Stimulated activated naive CD8-positive, alpha-beta T cell treated with anti-CD3 and anti-CD28 coated beads, Interleukin-15, Interleukin-2, amounts not matched to agents 100 ng/mL and 50 ng/mL, for 24 hours (primary cell): Measurements from ENCODE around the gene NMNAT3.

Experiments
- H3K27ac Mint-ChIP-seq: one replicate; pipeline ENCODE4 v1.8.0; 2021; ENCODE audit warnings: mild to moderate bottlenecking, mixed read lengths
- H3K27me3 Mint-ChIP-seq: one replicate; pipeline ENCODE4 v1.8.0; 2021; ENCODE audit warnings: mixed read lengths
- H3K36me3 Mint-ChIP-seq: one replicate; pipeline ENCODE4 v1.8.0; 2021; ENCODE audit warnings: low read depth, mixed read lengths
- H3K4me1 Mint-ChIP-seq: one replicate; pipeline ENCODE4 v1.8.0; 2021; ENCODE audit warnings: low read depth, mixed read lengths
- H3K4me3 Mint-ChIP-seq: one replicate; pipeline ENCODE4 v1.8.0; 2021; ENCODE audit warnings: mild to moderate bottlenecking, mixed read lengths
- H3K9me3 Mint-ChIP-seq: one replicate; pipeline ENCODE4 v1.8.0; 2021; ENCODE audit warnings: mixed read lengths

NMNAT3 gene

DNA sequence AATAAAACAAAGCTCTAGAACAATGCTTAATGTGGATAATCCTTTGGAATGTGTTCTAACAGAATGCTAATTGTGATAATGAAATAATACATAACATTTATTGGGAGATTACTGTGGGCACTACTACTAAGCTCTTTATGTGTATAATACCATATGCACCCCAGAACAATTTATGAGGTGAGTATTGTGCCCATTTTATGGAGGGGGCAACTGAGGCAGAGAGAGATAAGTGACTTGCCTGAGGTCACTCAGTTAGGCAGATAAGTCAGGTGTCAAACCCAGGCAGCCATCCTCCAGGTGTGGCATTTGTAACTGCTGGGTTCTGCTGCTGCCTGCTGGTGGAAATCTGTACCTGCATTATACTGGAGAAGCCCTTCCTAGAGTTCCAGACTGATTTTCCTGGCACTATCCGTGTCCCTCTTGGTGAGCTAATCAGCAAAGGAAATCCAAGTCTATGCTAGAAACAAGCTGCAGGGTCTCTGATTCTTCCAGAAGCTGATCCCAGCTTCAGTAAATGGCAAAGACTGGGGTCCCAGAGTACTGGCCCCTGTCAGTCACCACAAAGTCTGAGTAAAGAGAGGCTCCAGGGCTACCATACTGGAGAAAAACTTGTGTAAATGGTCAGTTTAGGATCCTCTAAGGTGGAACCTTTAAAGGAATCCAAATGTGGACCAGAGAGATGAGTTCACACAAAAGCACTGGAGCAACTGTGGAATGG, 115.7 kb downstream of the NMNAT3 start:
- H3K9me3 Mint-ChIP-seq: no peaks in the 10 kb centered on the region
- H3K27me3 Mint-ChIP-seq: no peaks in the 10 kb centered on the region
- H3K27ac Mint-ChIP-seq: no peak overlapping the region
- no peak overlapping the region for H3K4me3 Mint-ChIP-seq
- no peaks in the 10 kb centered on the region for H3K4me1 Mint-ChIP-seq
- H3K36me3 Mint-ChIP-seq: no peaks in the 10 kb centered on the region

DNA sequence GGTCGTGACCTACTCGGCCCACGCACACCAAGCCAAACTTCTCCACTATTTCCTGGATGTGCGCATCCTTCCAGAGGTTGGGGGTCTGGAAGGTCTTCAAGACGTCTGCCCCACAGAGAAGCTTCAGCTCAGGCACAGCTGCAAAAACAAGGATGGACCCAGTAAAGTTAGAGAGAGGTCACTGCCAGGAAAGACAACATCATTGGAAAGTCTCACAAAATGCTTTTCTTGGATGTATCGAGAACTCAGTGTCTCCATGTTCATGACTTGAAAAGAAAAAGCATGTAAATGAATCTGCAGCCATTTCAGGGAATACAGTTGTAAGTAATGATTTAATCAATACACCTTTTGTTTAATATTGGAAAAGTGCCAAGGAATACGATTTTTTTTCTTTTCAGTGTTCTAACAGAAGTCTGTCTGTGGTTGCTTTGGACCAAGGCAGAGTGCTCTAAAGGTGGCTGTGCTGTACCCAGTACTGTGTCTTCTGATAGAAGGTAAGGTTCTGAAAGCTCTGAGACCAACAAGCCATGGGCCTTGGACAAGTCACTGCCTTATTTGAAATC, 116.4 kb downstream of the NMNAT3 start:
- H3K27me3 Mint-ChIP-seq: no peaks in the 10 kb centered on the region
- no peaks in the 10 kb centered on the region for H3K36me3 Mint-ChIP-seq
- no peaks in the 10 kb centered on the region for H3K9me3 Mint-ChIP-seq
- H3K4me3 Mint-ChIP-seq: no peak overlapping the region
- H3K4me1 Mint-ChIP-seq: no peaks in the 10 kb centered on the region
- no peak overlapping the region for H3K27ac Mint-ChIP-seq

DNA sequence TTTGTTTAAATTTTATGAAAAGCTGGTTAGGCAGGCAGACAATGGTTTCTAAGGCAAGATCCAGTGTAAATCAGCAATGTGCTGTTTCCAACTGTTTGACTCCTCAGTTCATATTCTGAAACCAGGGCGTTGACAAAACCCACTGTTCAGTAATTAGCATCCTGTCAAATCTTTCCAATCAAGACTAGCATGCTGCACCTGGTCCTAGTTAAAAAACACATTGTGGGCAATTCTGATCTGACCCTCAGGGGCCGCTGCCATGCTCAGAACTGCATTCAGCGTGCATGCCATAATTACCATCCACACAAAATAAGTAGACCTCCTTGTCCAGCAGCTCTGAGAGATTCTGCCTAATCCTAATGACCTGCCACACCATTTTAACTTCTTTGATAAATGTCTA, 117.4 kb downstream of the NMNAT3 start:
- Mint-ChIP-seq H3K36me3 (no peaks in the 10 kb centered on the region), H3K9me3 (no peaks in the 10 kb centered on the region), H3K4me3 (no peak overlapping the region), H3K4me1 (no peaks in the 10 kb centered on the region), H3K27me3 (no peaks in the 10 kb centered on the region), H3K27ac (no peak overlapping the region)

- no peaks in the 10 kb centered on the region for H3K4me1 Mint-ChIP-seq
- no peaks in the 10 kb centered on the region for H3K27me3 Mint-ChIP-seq
- H3K36me3 Mint-ChIP-seq: no peaks in the 10 kb centered on the region
- H3K27ac Mint-ChIP-seq: no peak overlapping the region
- H3K4me3 Mint-ChIP-seq: no peak overlapping the region
- H3K9me3 Mint-ChIP-seq: no peaks in the 10 kb centered on the region
Measured at GRCh38 chr3:139559541-139559940, 118.2 kb downstream of the NMNAT3 start.

GRCh38 chr3:139558351-139559266, 119.2 kb downstream of the NMNAT3 start:
- H3K27me3 Mint-ChIP-seq: no peaks in the 10 kb centered on the region
- no peaks in the 10 kb centered on the region for H3K4me1 Mint-ChIP-seq
- H3K27ac Mint-ChIP-seq: no peak overlapping the region
- no peak overlapping the region for H3K4me3 Mint-ChIP-seq
- no peaks in the 10 kb centered on the region for H3K9me3 Mint-ChIP-seq
- H3K36me3 Mint-ChIP-seq: no peaks in the 10 kb centered on the region

DNA sequence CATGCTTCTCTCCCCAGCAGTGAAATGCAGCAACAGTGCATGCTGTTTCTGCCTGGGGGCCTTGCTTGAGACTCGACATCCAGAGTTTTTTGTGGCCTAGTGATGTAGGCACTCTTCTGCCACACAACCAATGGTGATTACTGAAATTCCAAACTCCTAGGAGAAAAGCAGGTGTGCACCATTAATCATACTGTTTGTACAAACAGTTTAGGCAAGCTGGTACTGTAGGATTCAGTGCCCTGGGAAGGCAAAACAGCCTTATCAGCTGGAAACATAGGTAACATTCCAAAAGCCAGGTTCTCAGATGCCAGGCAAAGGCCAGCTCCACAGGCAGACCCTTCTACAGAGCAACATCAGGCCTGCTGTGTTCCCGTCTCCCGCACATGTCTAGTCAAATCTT, 120.7 kb downstream of the NMNAT3 start:
- Mint-ChIP-seq H3K27me3 (peaks cover 3% of the 10 kb centered on the region), H3K9me3 (no peaks in the 10 kb centered on the region), H3K4me3 (no peak overlapping the region), H3K27ac (no peak overlapping the region), H3K4me1 (no peaks in the 10 kb centered on the region), H3K36me3 (no peaks in the 10 kb centered on the region)

DNA sequence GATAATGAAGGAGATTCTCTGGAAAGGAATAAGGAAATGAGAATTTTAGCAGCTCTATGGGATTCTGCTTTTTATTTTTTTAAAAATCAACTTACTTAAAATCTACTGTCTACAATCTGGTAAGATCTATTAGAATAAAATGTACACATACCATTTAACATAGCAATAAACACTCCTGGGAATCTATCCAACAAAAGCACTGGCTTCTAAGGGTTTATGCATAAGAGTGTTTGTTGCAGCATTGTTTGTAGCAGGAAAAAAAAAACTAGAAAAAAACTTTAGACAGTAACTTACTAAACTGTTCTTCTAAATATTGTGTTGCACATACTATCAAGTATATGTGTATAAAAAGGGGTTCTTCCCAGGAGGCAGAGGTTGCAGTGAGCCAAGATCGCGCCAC, 122.5 kb downstream of the NMNAT3 start:
- no peaks in the 10 kb centered on the region for H3K4me1 Mint-ChIP-seq
- H3K9me3 Mint-ChIP-seq: no peaks in the 10 kb centered on the region
- H3K27me3 Mint-ChIP-seq: peaks cover 4% of the 10 kb centered on the region
- H3K27ac Mint-ChIP-seq: no peak overlapping the region
- H3K36me3 Mint-ChIP-seq: no peaks in the 10 kb centered on the region
- H3K4me3 Mint-ChIP-seq: no peak overlapping the region

DNA sequence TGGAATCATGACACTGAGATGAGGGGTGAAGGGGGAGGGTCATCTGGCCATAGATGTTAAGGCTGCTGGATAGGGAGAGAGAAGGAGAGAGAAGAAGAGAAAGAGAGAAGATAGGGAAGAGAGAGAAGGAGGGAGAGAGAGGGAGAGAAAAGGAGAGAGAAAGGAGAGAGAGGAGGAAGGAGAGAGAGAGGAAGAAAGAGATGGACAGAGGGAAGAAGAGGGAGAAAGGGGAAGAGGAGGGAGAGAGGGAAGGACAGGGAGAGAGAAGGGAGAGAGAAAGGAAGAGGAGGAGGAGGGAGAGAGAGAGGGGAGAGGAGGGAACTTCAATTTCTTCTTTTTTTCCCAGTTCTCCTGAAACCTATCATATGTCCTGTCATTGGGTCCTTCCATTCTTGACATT, 123.1 kb downstream of the NMNAT3 start:
- Mint-ChIP-seq H3K36me3 (no peaks in the 10 kb centered on the region), H3K27ac (no peak overlapping the region), H3K27me3 (peaks cover 4% of the 10 kb centered on the region), H3K4me1 (no peaks in the 10 kb centered on the region), H3K4me3 (no peak overlapping the region), H3K9me3 (no peaks in the 10 kb centered on the region)

GRCh38 chr3:139552632-139553365, 125.0 kb downstream of the NMNAT3 start:
- H3K9me3 Mint-ChIP-seq: no peaks in the 10 kb centered on the region
- H3K27ac Mint-ChIP-seq: no peak overlapping the region
- H3K4me3 Mint-ChIP-seq: no peak overlapping the region
- peaks cover 7% of the 10 kb centered on the region for H3K27me3 Mint-ChIP-seq
- H3K36me3 Mint-ChIP-seq: no peaks in the 10 kb centered on the region
- H3K4me1 Mint-ChIP-seq: no peaks in the 10 kb centered on the region

DNA sequence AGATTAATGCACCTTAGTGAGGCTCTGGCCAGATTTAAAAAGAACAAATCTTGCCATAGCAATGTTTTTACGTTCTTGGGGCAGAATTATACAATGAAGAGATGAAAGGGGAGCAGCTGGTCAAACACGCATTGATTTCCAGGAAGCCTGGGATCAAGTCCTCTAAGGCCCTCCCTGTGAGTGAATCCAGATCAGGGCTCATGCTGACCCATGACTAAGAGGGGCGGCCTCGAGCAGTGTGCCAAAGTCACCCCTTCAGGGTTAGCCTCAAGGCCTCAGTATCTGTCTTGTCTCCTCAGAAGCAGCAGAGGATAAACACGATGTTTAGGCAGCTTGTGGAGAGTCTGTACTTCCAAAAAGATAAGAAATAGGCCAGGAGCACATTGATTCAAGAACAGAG, 129.0 kb downstream of the NMNAT3 start:
- Mint-ChIP-seq H3K4me3 (no peak overlapping the region), H3K9me3 (no peaks in the 10 kb centered on the region), H3K36me3 (no peaks in the 10 kb centered on the region), H3K27me3 (peaks cover 7% of the 10 kb centered on the region), H3K27ac (no peak overlapping the region), H3K4me1 (no peaks in the 10 kb centered on the region)

DNA sequence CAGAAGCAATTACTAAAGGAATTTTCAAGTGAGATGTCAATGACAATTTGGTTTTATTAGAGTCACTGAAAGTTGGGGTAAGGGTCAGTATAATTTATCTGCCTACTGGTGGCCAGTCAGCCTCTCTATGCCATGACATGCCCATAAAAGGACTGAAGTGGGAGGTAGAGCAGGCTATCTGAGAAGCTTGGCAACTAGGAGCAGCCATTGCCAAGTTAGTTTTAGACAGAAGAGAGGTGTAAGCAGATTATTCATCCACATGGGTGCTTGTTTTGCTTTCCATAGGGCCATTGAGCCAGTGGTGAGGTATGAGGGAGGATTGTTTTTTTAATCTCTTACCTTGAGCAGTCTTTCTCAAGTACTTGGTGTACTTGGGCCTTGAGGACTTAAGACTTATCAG, 130.1 kb downstream of the NMNAT3 start:
- Mint-ChIP-seq H3K4me3 (no peak overlapping the region), H3K27ac (no peak overlapping the region), H3K9me3 (no peaks in the 10 kb centered on the region), H3K4me1 (no peaks in the 10 kb centered on the region), H3K27me3 (peaks cover 10% of the 10 kb centered on the region), H3K36me3 (no peaks in the 10 kb centered on the region)

GRCh38 chr3:139546772-139547171, 131.0 kb downstream of the NMNAT3 start:
- H3K27ac Mint-ChIP-seq: no peak overlapping the region
- H3K4me3 Mint-ChIP-seq: no peak overlapping the region
- peaks cover 15% of the 10 kb centered on the region for H3K27me3 Mint-ChIP-seq
- no peaks in the 10 kb centered on the region for H3K9me3 Mint-ChIP-seq
- H3K4me1 Mint-ChIP-seq: no peaks in the 10 kb centered on the region
- H3K36me3 Mint-ChIP-seq: no peaks in the 10 kb centered on the region

DNA sequence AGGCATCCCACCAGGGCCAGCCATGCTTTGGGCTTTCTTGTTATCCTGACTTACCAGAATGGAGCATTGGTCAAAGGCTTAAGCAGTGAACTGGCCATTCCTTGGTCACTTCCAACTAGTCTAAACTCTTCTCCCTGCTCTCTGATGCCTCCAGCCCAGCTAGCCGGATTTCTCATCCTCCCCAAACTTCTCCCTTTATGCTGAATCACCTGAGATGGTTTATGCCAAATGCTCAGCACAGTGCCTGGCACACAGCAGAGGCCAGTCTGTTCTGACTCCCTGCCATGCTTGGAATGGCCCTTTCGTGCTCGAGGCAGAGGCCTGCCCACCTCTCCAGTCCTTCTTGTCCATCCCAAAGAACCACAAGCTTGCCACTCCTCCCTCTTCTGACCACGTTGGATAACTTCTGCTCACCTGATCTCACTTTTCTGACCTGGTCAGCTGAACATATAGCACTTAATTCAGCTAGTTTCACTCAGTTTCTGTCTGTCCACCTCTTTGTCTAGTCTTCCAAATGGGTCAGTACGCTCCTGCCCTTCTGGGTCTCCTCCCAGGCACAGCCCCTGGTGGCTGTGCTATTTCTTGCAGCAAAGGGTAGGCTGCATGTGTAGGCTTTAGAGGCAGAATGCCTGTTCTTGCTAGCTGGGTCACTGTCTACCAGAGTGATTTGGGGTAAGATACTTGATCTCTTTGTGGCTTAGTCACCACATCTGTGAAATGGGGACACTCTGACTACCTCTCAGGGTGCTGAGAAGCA, 136.1 kb downstream of the NMNAT3 start:
- Mint-ChIP-seq H3K4me1 (peaks cover 23% of the 10 kb centered on the region), H3K36me3 (no peaks in the 10 kb centered on the region), H3K4me3 (no peak overlapping the region), H3K27ac (no peak overlapping the region), H3K9me3 (no peaks in the 10 kb centered on the region), H3K27me3 (peaks cover 49% of the 10 kb centered on the region)
